ENCODE results near the gene TCF7. TPM values are rescaled to one million over a fixed set of nuclear protein-coding genes. Genes with fewer than 3 reads are reported as not detected.

The TCF7 gene
- total RNA-seq, 3 donors from 2014 or later, result 1.9 to 6.8 (median 4.4) TPM

DNA sequence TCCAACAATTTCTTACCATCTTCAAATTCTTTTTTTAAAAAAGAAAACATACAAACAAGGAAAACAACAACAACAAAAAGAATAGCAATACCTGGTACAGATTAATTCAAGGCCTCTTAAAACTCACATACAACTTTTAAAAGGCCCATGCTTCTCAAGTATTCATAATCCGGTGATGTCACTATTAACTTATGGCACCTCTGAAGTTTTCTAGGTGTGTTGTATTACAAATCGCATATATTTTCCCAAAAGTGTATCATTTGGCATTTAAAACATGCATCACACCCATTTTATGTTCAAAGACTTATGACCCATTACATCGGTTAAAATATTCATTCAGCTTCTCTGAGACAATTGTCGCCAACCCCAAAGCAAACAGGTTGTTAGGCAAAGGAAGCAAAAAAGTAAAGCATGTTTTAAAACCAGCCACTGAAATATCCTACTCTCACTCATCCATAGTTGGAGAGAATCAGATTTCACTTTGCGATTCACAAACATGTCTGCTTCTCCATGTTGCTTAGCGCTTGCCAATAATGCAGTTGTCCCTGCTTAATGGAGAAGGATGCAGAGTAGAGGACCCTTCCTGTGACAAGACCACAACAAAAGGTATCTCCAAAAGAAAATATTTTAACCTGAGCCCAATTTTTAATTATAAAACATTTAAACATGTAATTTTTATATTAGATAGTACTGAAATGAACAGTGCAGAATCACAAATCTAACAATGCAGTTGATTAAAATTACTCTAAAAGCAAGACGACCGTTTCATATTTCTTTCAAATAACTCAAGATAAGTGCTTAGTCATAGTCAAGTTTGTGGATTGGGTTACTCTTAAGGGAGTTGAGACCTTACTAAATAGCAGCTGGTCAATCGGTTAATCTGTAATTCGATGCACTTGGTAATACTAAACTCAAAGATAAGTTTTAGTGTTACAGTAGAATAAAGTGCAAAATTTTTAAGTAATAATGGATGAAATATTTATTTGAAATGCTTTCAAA, 60.7 kb downstream of the TCF7 start:
- Histone ChIP-seq H3K36me3 (ENCODE audit: low read depth) (peaks cover 8% of the 10 kb centered on the region), H3K9me3 (no peaks in the 10 kb centered on the region), H3K4me1 (ENCODE audit: low read depth) (peaks cover 37% of the 10 kb centered on the region), H3K4me3 (peak overlapping the region; percentile 90)
- no peak for ATAC-seq
- TF ChIP-seq, protein P1, sequence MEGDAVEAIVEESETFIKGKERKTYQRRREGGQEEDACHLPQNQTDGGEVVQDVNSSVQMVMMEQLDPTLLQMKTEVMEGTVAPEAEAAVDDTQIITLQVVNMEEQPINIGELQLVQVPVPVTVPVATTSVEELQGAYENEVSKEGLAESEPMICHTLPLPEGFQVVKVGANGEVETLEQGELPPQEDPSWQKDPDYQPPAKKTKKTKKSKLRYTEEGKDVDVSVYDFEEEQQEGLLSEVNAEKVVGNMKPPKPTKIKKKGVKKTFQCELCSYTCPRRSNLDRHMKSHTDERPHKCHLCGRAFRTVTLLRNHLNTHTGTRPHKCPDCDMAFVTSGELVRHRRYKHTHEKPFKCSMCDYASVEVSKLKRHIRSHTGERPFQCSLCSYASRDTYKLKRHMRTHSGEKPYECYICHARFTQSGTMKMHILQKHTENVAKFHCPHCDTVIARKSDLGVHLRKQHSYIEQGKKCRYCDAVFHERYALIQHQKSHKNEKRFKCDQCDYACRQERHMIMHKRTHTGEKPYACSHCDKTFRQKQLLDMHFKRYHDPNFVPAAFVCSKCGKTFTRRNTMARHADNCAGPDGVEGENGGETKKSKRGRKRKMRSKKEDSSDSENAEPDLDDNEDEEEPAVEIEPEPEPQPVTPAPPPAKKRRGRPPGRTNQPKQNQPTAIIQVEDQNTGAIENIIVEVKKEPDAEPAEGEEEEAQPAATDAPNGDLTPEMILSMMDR (IDR thresholded peaks at IDR 0.05), result no peak
- no peak for DNase-seq
- intact Hi-C loops (cut with DNase I, micrococcal nuclease), result no loop called here

DNA sequence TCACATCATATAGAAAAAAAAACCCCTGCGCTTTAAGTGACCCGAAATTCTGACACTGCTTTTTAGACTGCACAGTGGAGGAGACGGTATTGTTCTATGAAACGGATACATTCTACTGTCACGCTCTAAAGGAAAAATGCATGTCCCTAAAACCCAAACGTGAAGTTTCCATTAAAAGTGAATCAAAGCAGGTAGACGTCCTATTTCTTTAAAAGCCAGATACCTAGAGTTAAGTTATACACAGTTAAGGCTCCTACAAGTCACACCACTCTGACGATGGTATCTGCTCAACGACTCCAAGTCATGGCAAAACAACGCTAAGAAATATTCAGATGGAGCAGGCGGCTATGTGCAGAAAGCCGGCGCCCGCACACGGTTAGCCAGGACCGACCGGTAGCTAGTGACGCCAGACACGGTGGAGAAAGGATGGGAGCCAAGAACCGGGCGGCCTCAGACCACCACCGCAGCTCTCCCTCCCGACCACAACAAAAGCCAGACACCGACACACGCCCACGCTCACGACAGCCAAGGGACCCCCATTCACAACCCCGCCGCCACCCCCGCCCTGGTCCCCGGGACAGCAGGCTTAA, 61.5 kb downstream of the TCF7 start:
- no peaks in the 10 kb centered on the region for H3K9me3 ChIP-seq
- TF ChIP-seq, protein P1 (IDR thresholded peaks at IDR 0.05), result no peak
- ATAC-seq, result peak; percentile 11
- intact Hi-C loops (cut with DNase I, micrococcal nuclease), result no loop called here
- H3K4me3 ChIP-seq, result peak overlapping the region; percentile 90
- peak in 1 of 3 donors; percentile 47 for DNase-seq
- H3K36me3 ChIP-seq (ENCODE audit: low read depth), result peaks cover 2% of the 10 kb centered on the region
- H3K4me1 ChIP-seq (ENCODE audit: low read depth), result peaks cover 37% of the 10 kb centered on the region

- Histone ChIP-seq H3K4me3 (peak within 1 kb of the TSS; percentile 90), H3K4me1 (ENCODE audit: low read depth) (peaks cover 37% of the 10 kb centered on the region), H3K36me3 (ENCODE audit: low read depth) (no peaks in the 10 kb centered on the region), H3K9me3 (no peaks in the 10 kb centered on the region)
- TF ChIP-seq, protein P1 (IDR thresholded peaks at IDR 0.05), result no peak
- ATAC-seq, result peak; percentile 86
- intact Hi-C loops (cut with DNase I, micrococcal nuclease), result no loop called here
- DNase-seq, result peak; percentile 88 to 92 (median 88)
Observed at GRCh38 chr5:134176511-134177368, 62.3 kb downstream of the TCF7 start, which contains the start of gene SKP1. Gene SKP1, minus strand, starts transcription at chr5:134176950. Its CDS starts 2,928 bp downstream, at chr5:134174022.

GRCh38 chr5:134177369-134178095, 63.1 kb downstream of the TCF7 start:
- no peaks in the 10 kb centered on the region for H3K9me3 ChIP-seq
- ATAC-seq (peak; percentile 82), DNase-seq (peak; percentile 85 to 90 (median 88))
- peak overlapping the region; percentile 90 for H3K4me3 ChIP-seq
- peaks cover 33% of the 10 kb centered on the region for H3K4me1 ChIP-seq (ENCODE audit: low read depth)
- intact Hi-C loops (cut with DNase I, micrococcal nuclease), result no loop called here
- no peaks in the 10 kb centered on the region for H3K36me3 ChIP-seq (ENCODE audit: low read depth)
- TF ChIP-seq, protein P1 (IDR thresholded peaks at IDR 0.05), result no peak

- peaks cover 29% of the 10 kb centered on the region for H3K4me1 ChIP-seq (ENCODE audit: low read depth)
- no peak overlapping the region for H3K4me3 ChIP-seq
- H3K36me3 ChIP-seq (ENCODE audit: low read depth), result no peaks in the 10 kb centered on the region
- no peaks in the 10 kb centered on the region for H3K9me3 ChIP-seq
- TF ChIP-seq, protein P1 (IDR thresholded peaks at IDR 0.05), result no peak
- ATAC-seq (no peak), DNase-seq (no peak)
- intact Hi-C loops (cut with DNase I, micrococcal nuclease), result no loop called here
Observed at GRCh38 chr5:134178096-134178419, 63.6 kb downstream of the TCF7 start.

Measured in mucosa of descending colon (tissue), 3 donors.